WTC11 (cell line): ENCODE data around the gene CTTNBP2NL. TPM values are rescaled to one million over a fixed set of nuclear protein-coding genes. Genes with fewer than 3 reads are reported as not detected.

Experiments used
- ATAC-seq: fragments of 200-7000 bp; cut with Tn5 transposase; 2 replicates; pipeline ENCODE4 v1.10.0; 2021; ENCODE audit warnings: mild to moderate bottlenecking, moderate library complexity
- CTCF ChIA-PET: fragments of 300-600 bp; sonication (Branson Sonifier 250); formaldehyde crosslinking; loops from one replicate; lab custom pipeline; 2021; ENCODE audit warnings: antibody characterized with exemption; lab: Charles Lee
- POLR2A ChIA-PET: fragments of 350-600 bp; sonication (Branson Sonifier 250); formaldehyde crosslinking; loops from one replicate; lab custom pipeline; 2021; ENCODE audit warnings: antibody characterized with exemption; lab: Charles Lee
- DNase-seq: peaks from one replicate; pipeline ENCODE4 v3.0.0; 2021; ENCODE audit warnings: low spot score
- H3K27ac Mint-ChIP-seq: 2 replicates; pipeline ENCODE4 v1.8.0; 2021; ENCODE audit warnings: mixed read lengths
- H3K27me3 Mint-ChIP-seq: 2 replicates; pipeline ENCODE4 v1.8.0; 2021; ENCODE audit warnings: low read depth, mild to moderate bottlenecking, moderate library complexity, mixed read lengths
- H3K36me3 Mint-ChIP-seq: 2 replicates; pipeline ENCODE4 v1.8.0; 2021; ENCODE audit warnings: mixed read lengths
- H3K4me1 Mint-ChIP-seq: 2 replicates; pipeline ENCODE4 v1.8.0; 2022; ENCODE audit warnings: mixed read lengths
- H3K4me3 Mint-ChIP-seq: 2 replicates; pipeline ENCODE4 v1.8.0; 2021; ENCODE audit warnings: mild to moderate bottlenecking, moderate library complexity, mixed read lengths
- H3K9me3 Mint-ChIP-seq: 2 replicates; pipeline ENCODE4 v1.8.0; 2021; ENCODE audit warnings: mixed read lengths
- CREM ChIP-seq: sonication (generic); formaldehyde crosslinking; IDR thresholded peaks from 2 replicates; pipeline ENCODE4 v1.8.1; 2022; ENCODE audit warnings: mild to moderate bottlenecking, missing genetic modification reagents, moderate library complexity
- ELF4 ChIP-seq: sonication (generic); formaldehyde crosslinking; IDR thresholded peaks from 2 replicates; pipeline ENCODE4 v1.8.1; 2022; ENCODE audit warnings: low read depth, mild to moderate bottlenecking, moderate library complexity, missing genetic modification reagents
- EMX1 ChIP-seq: fragments of 250-450 bp; sonication (Bioruptor Pico); IDR thresholded peaks from 2 replicates; pipeline ENCODE4 v1.8.0; 2021; ENCODE audit warnings: mild to moderate bottlenecking
- FOXK1 ChIP-seq: sonication (generic); formaldehyde crosslinking; IDR thresholded peaks from 2 replicates; pipeline ENCODE4 v1.8.0; 2022; ENCODE audit warnings: mild to moderate bottlenecking, moderate library complexity, missing genetic modification reagents
- GTF2I ChIP-seq: fragments of 250-450 bp; sonication (Bioruptor Pico); conservative IDR thresholded peaks from 2 replicates; pipeline ENCODE4 v1.4.0; 2021; ENCODE audit warnings: mild to moderate bottlenecking
- JAZF1 ChIP-seq: fragments of 250-450 bp; sonication (Bioruptor Pico); IDR thresholded peaks from 2 replicates; pipeline ENCODE4 v1.9.0; 2021; ENCODE audit warnings: moderate library complexity, mild to moderate bottlenecking, inconsistent platforms
- JUN ChIP-seq: sonication (generic); formaldehyde crosslinking; IDR thresholded peaks from 2 replicates; pipeline ENCODE4 v1.8.0; 2023; ENCODE audit warnings: mild to moderate bottlenecking, missing genetic modification reagents
- MXD4 ChIP-seq: fragments of 250-450 bp; sonication (Bioruptor Pico); IDR thresholded peaks from 2 replicates; pipeline ENCODE4 v1.8.0; 2021; ENCODE audit warnings: mild to moderate bottlenecking, moderate library complexity, borderline replicate concordance
- NFE2L1 ChIP-seq: sonication (generic); formaldehyde crosslinking; IDR thresholded peaks from 2 replicates; pipeline ENCODE4 v1.8.1; 2023; ENCODE audit warnings: missing genetic modification reagents
- OVOL2 ChIP-seq: fragments of 250-450 bp; sonication (Bioruptor Pico); IDR thresholded peaks from 2 replicates; pipeline ENCODE4 v1.9.0; 2021; ENCODE audit warnings: mild to moderate bottlenecking, borderline replicate concordance
- PRRX2 ChIP-seq: fragments of 250-450 bp; sonication (Bioruptor Pico); IDR thresholded peaks from 2 replicates; pipeline ENCODE4 v1.8.0; 2021; ENCODE audit warnings: mild to moderate bottlenecking
- RORB ChIP-seq: fragments of 250-450 bp; sonication (Bioruptor Pico); IDR thresholded peaks from 2 replicates; pipeline ENCODE4 v1.9.0; 2021; ENCODE audit warnings: mild to moderate bottlenecking
- TCF7 ChIP-seq: sonication (generic); formaldehyde crosslinking; IDR thresholded peaks from 2 replicates; pipeline ENCODE4 v1.8.0; 2022; ENCODE audit warnings: mild to moderate bottlenecking, low read depth, missing genetic modification reagents, moderate library complexity
- TEAD1 ChIP-seq: sonication (generic); formaldehyde crosslinking; IDR thresholded peaks from 2 replicates; pipeline ENCODE4 v1.8.0; 2022; ENCODE audit warnings: mild to moderate bottlenecking, missing genetic modification reagents
- ZBTB21 ChIP-seq: sonication (generic); formaldehyde crosslinking; IDR thresholded peaks from 2 replicates; pipeline ENCODE4 v1.8.1; 2023; ENCODE audit warnings: mild to moderate bottlenecking, missing genetic modification reagents, borderline replicate concordance
- ZNF416 ChIP-seq: fragments of 250-450 bp; sonication (Bioruptor Pico); IDR thresholded peaks from 2 replicates; pipeline ENCODE4 v1.9.0; 2021; ENCODE audit warnings: mild to moderate bottlenecking, inconsistent platforms
- ZNF425 ChIP-seq: fragments of 250-450 bp; sonication (Bioruptor Pico); conservative IDR thresholded peaks from 2 replicates; pipeline ENCODE4 v1.9.0; 2021; ENCODE audit warnings: mild to moderate bottlenecking
- ZNF671 ChIP-seq: fragments of 250-450 bp; sonication (Bioruptor Pico); IDR thresholded peaks from 2 replicates; pipeline ENCODE4 v1.8.0; 2021; ENCODE audit warnings: mild to moderate bottlenecking
- total RNA-seq: library from RNA; stranded (reverse); gene quantifications from 3 replicates; pipeline ENCODE4 v1.2.3, GENCODE V29; 2021
- TF ChIP-seq, protein P1 (sequence below): sonication (generic); formaldehyde crosslinking; IDR thresholded peaks from 2 replicates; pipeline ENCODE4 v1.8.1; 2022; ENCODE audit warnings: low read depth, mild to moderate bottlenecking, moderate library complexity, missing genetic modification reagents, borderline replicate concordance
- TF ChIP-seq, protein P2 (sequence below): sonication (generic); formaldehyde crosslinking; conservative IDR thresholded peaks from 2 replicates; pipeline ENCODE4 v1.8.1; 2022; ENCODE audit warnings: mild to moderate bottlenecking, missing genetic modification reagents
- TF ChIP-seq, protein P3 (sequence below): sonication (generic); formaldehyde crosslinking; IDR thresholded peaks from 2 replicates; pipeline ENCODE4 v1.8.0; 2023; ENCODE audit warnings: mild to moderate bottlenecking, missing genetic modification reagents
- TF ChIP-seq, protein P4 (sequence below): sonication (generic); formaldehyde crosslinking; IDR thresholded peaks from 2 replicates; pipeline ENCODE4 v1.8.0; 2022; ENCODE audit warnings: mild to moderate bottlenecking, missing genetic modification reagents
- TF ChIP-seq, protein P5 (sequence below): sonication (generic); formaldehyde crosslinking; IDR thresholded peaks from 2 replicates; pipeline ENCODE4 v1.8.1; 2023; ENCODE audit warnings: mild to moderate bottlenecking, moderate library complexity, missing genetic modification reagents
- TF ChIP-seq, protein P6 (sequence below): sonication (generic); formaldehyde crosslinking; IDR thresholded peaks from 2 replicates; pipeline ENCODE4 v1.8.1; 2023; ENCODE audit warnings: mild to moderate bottlenecking, missing genetic modification reagents, moderate library complexity
- TF ChIP-seq, protein P7 (sequence below): sonication (generic); formaldehyde crosslinking; IDR thresholded peaks from 2 replicates; pipeline ENCODE4 v1.8.1; 2022; ENCODE audit warnings: mild to moderate bottlenecking, moderate library complexity, missing genetic modification reagents

CTTNBP2NL gene
- total RNA-seq, 1 experiment from 2014 or later, result 32.8 TPM

DNA sequence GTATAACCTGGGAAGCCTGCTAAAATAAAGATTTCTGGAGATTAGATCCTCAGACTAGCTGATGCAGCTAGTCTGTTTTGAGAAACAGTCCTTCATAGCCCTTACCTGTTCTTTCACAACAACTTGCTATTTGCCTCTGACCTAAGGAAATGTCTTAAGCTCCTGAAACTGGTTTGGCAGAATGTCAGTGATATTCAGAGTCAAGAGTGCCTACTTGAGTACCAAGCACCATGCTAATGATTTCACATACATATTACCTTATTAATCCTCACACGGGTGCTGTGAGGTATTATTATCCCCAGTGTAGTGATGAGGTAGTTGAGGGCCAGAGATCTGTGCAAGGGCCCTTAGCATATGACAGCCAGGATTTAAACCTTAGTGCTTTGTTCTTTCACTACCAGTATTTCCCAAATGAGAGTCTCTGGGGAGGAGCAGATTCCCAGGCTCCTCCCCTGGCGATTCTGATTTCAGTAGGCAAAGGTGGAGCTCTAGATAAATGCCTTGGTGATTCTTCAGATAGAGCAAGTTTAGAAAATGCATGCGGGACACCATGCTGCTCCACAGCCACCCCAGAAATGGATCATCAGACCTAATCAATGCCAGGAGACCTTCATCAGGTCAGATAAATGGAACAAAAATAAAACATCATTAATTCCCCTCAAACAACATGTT lies 65.3 kb downstream of the CTTNBP2NL start (continued):
- TF ChIP-seq, protein P1, sequence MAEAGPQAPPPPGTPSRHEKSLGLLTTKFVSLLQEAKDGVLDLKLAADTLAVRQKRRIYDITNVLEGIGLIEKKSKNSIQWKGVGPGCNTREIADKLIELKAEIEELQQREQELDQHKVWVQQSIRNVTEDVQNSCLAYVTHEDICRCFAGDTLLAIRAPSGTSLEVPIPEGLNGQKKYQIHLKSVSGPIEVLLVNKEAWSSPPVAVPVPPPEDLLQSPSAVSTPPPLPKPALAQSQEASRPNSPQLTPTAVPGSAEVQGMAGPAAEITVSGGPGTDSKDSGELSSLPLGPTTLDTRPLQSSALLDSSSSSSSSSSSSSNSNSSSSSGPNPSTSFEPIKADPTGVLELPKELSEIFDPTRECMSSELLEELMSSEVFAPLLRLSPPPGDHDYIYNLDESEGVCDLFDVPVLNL, result no peak
- no peak for TF ChIP-seq ZBTB21 (CRISPR knock-in tag)
- TF ChIP-seq JUN (CRISPR knock-in tag), result no peak
- TF ChIP-seq, protein P2, sequence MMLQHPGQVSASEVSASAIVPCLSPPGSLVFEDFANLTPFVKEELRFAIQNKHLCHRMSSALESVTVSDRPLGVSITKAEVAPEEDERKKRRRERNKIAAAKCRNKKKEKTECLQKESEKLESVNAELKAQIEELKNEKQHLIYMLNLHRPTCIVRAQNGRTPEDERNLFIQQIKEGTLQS (CRISPR knock-in tag), result no peak
- TF ChIP-seq PRRX2 (CRISPR knock-in tag), result no peak
- TF ChIP-seq, protein P3, sequence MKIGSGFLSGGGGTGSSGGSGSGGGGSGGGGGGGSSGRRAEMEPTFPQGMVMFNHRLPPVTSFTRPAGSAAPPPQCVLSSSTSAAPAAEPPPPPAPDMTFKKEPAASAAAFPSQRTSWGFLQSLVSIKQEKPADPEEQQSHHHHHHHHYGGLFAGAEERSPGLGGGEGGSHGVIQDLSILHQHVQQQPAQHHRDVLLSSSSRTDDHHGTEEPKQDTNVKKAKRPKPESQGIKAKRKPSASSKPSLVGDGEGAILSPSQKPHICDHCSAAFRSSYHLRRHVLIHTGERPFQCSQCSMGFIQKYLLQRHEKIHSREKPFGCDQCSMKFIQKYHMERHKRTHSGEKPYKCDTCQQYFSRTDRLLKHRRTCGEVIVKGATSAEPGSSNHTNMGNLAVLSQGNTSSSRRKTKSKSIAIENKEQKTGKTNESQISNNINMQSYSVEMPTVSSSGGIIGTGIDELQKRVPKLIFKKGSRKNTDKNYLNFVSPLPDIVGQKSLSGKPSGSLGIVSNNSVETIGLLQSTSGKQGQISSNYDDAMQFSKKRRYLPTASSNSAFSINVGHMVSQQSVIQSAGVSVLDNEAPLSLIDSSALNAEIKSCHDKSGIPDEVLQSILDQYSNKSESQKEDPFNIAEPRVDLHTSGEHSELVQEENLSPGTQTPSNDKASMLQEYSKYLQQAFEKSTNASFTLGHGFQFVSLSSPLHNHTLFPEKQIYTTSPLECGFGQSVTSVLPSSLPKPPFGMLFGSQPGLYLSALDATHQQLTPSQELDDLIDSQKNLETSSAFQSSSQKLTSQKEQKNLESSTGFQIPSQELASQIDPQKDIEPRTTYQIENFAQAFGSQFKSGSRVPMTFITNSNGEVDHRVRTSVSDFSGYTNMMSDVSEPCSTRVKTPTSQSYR, result no peak
- no peak for TF ChIP-seq ZNF671
- TF ChIP-seq TEAD1 (CRISPR knock-in tag), result no peak
- no peak for TF ChIP-seq ZNF416 (CRISPR knock-in tag)
- TF ChIP-seq, protein P4, sequence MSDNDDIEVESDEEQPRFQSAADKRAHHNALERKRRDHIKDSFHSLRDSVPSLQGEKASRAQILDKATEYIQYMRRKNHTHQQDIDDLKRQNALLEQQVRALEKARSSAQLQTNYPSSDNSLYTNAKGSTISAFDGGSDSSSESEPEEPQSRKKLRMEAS (CRISPR knock-in tag), result no peak
- TF ChIP-seq EMX1 (CRISPR knock-in tag), result no peak

DNA sequence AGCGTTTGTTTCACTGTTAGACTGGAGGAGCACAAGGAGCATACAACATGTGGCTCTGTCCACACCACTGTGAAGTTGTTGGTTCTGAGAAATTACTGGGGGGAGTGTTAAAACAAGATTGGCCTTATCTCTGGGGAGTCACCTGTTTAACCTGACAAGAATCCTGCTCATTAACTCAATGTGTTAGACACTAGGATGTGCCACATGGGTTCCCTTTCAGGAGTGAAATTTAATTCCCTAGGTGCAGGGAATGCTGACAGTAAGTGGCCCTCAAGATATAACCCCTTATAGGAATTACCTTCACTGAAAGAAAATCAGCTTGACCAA lies 66.9 kb downstream of the CTTNBP2NL start:
- DNase-seq (no peak), ATAC-seq (no peak)
- H3K27me3 Mint-ChIP-seq, result peaks cover 24% of the 10 kb centered on the region
- H3K4me1 Mint-ChIP-seq, result peaks cover 41% of the 10 kb centered on the region
- CTCF ChIA-PET, result interaction anchor here (0.7 to 5.1 kb wide), 3 partner anchors 72 to 162 kb away, joined by 3 to 80 read pairs (median 4); no protein-coding TSS in a partner anchor
- POLR2A ChIA-PET, result no interaction called here
- H3K27ac Mint-ChIP-seq, result no peak overlapping the region
- H3K36me3 Mint-ChIP-seq, result peaks cover 2% of the 10 kb centered on the region; the same call in 1 of the 2 replicates
- H3K4me3 Mint-ChIP-seq, result no peak overlapping the region
- H3K9me3 Mint-ChIP-seq, result no peaks in the 10 kb centered on the region
- TF ChIP-seq JAZF1, result no peak
- no peak for TF ChIP-seq RORB (CRISPR knock-in tag)
- TF ChIP-seq, protein P5, sequence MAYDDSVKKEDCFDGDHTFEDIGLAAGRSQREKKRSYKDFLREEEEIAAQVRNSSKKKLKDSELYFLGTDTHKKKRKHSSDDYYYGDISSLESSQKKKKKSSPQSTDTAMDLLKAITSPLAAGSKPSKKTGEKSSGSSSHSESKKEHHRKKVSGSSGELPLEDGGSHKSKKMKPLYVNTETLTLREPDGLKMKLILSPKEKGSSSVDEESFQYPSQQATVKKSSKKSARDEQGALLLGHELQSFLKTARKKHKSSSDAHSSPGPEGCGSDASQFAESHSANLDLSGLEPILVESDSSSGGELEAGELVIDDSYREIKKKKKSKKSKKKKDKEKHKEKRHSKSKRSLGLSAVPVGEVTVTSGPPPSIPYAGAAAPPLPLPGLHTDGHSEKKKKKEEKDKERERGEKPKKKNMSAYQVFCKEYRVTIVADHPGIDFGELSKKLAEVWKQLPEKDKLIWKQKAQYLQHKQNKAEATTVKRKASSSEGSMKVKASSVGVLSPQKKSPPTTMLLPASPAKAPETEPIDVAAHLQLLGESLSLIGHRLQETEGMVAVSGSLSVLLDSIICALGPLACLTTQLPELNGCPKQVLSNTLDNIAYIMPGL, result no peak
- TF ChIP-seq JUN (CRISPR knock-in tag), result no peak
- TF ChIP-seq FOXK1 (CRISPR knock-in tag), result no peak
- TF ChIP-seq CREM (CRISPR knock-in tag), result no peak
- TF ChIP-seq MXD4 (CRISPR knock-in tag), result no peak
- TF ChIP-seq ZBTB21 (CRISPR knock-in tag), result no peak
- no peak for TF ChIP-seq TCF7 (CRISPR knock-in tag)
- no peak for TF ChIP-seq ELF4 (CRISPR knock-in tag)
- TF ChIP-seq, protein P6, sequence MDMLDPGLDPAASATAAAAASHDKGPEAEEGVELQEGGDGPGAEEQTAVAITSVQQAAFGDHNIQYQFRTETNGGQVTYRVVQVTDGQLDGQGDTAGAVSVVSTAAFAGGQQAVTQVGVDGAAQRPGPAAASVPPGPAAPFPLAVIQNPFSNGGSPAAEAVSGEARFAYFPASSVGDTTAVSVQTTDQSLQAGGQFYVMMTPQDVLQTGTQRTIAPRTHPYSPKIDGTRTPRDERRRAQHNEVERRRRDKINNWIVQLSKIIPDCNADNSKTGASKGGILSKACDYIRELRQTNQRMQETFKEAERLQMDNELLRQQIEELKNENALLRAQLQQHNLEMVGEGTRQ (CRISPR knock-in tag), result no peak
- no peak for TF ChIP-seq OVOL2 (CRISPR knock-in tag)
- TF ChIP-seq, protein P7, sequence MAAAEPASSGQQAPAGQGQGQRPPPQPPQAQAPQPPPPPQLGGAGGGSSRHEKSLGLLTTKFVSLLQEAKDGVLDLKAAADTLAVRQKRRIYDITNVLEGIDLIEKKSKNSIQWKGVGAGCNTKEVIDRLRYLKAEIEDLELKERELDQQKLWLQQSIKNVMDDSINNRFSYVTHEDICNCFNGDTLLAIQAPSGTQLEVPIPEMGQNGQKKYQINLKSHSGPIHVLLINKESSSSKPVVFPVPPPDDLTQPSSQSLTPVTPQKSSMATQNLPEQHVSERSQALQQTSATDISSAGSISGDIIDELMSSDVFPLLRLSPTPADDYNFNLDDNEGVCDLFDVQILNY, result no peak
- TF ChIP-seq NFE2L1 (CRISPR knock-in tag), result no peak
- no peak for TF ChIP-seq GTF2I
- no peak for TF ChIP-seq ZNF425 (CRISPR knock-in tag)
